Measurements from ENCODE around the gene SIN3B. TPM values are rescaled to one million over a fixed set of nuclear protein-coding genes. Genes with fewer than 3 reads are reported as not detected.

SIN3B gene
- total and polyA plus RNA-seq, 9 donors = 35.3 to 92.0 (median 56.9) TPM

DNA sequence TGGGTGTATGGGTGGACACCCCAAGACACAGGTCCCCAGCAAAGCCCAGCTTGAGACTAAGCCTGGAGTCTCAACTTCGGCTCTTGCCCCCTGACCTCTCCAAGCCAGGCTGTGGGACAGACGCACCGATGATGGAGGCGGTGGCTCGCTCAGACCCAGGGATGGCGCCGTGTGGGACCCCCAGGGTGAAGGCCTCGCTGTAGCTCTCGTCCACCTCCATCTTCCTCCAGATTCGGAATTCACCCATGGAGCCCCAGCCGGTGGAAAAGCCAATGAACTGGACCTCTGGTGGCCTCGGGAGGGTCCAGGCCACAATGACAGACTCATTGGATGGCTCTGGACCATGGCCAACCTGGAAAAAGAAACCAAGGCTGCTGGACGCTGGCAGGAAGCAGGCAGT is 98.7 kb downstream of the SIN3B start:
- Histone ChIP-seq H3K4me1 (ENCODE audit: insufficient read depth) (no peaks in the 10 kb centered on the region), H3K9me3 (no peaks in the 10 kb centered on the region), H3K36me3 (no peaks in the 10 kb centered on the region), H3K27me3 (no peaks in the 10 kb centered on the region), H3K27ac (no peak overlapping the region), H3K4me3 (no peak overlapping the region)
- TF ChIP-seq POLR2A (IDR thresholded peaks at IDR 0.05) (no peak), EP300 (IDR thresholded peaks at IDR 0.05) (no peak)
- TF ChIP-seq, protein P1, sequence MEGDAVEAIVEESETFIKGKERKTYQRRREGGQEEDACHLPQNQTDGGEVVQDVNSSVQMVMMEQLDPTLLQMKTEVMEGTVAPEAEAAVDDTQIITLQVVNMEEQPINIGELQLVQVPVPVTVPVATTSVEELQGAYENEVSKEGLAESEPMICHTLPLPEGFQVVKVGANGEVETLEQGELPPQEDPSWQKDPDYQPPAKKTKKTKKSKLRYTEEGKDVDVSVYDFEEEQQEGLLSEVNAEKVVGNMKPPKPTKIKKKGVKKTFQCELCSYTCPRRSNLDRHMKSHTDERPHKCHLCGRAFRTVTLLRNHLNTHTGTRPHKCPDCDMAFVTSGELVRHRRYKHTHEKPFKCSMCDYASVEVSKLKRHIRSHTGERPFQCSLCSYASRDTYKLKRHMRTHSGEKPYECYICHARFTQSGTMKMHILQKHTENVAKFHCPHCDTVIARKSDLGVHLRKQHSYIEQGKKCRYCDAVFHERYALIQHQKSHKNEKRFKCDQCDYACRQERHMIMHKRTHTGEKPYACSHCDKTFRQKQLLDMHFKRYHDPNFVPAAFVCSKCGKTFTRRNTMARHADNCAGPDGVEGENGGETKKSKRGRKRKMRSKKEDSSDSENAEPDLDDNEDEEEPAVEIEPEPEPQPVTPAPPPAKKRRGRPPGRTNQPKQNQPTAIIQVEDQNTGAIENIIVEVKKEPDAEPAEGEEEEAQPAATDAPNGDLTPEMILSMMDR (IDR thresholded peaks at IDR 0.05) = no peak
- intact Hi-C loops (cut with DNase I) = no loop called here
- WGBS, 3 donors = 93 to 96% (median 94%) methylated on average over 13 of the region's 13 CpGs
- DNase-seq = no peak

DNA sequence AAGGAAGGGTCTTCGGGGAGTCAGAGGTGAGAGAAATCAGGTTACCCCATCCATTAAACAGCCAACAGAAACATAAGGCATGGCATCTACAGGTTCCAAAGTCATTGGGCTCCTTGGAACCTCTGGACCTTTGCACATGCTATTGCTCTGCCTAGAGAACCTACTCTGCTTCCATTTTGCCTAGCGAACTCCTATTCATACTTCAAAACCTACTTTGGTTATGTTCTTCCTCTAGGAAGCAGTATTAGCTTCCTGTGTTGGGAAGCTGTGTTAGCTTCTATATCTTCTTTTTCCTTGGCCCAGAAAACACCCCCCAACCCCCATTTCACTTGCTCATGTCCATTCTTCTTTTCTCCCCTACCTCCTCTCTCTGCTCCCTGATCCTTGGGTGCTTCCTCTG is 99.2 kb downstream of the SIN3B start:
- 94 to 97% (median 96%) methylated on average over 2 of the region's 2 CpGs for WGBS, 3 donors
- H3K27me3 ChIP-seq = no peaks in the 10 kb centered on the region
- no peaks in the 10 kb centered on the region for H3K36me3 ChIP-seq
- no peak overlapping the region for H3K4me3 ChIP-seq
- TF ChIP-seq, protein P1 (IDR thresholded peaks at IDR 0.05) = no peak
- TF ChIP-seq POLR2A (IDR thresholded peaks at IDR 0.05) (no peak), EP300 (IDR thresholded peaks at IDR 0.05) (no peak)
- intact Hi-C loops (cut with DNase I) = no loop called here
- no peak overlapping the region for H3K27ac ChIP-seq
- no peak for DNase-seq
- H3K9me3 ChIP-seq = no peaks in the 10 kb centered on the region
- no peaks in the 10 kb centered on the region for H3K4me1 ChIP-seq (ENCODE audit: insufficient read depth)

DNA sequence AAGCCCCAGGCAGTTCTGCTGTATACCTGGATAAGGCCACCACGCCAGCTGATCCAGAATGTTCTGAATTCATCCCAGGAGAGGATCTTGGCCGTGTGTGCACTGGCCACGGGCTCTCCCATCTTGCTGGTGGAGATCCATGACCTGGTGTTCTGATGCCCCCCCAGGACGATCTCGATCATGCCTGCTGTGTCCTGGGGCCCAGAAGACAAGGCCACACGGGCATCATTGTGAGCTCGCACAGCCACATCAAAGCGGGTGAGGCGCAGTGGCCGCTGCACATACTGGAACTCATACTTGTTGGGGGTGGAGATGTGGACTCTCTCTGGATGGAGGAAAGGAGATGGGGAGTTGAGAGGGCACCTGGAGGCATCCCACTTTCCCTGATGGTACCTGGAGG is 99.7 kb downstream of the SIN3B start:
- no peaks in the 10 kb centered on the region for H3K9me3 ChIP-seq

More for the DNA sequence above, 99.7 kb downstream of the SIN3B start:
- H3K4me3 ChIP-seq = no peak overlapping the region
- DNase-seq = no peak
- 93 to 94% (median 94%) methylated on average over 10 of the region's 10 CpGs for WGBS, 3 donors
- intact Hi-C loops (cut with DNase I) = no loop called here
- H3K4me1 ChIP-seq (ENCODE audit: insufficient read depth) = no peaks in the 10 kb centered on the region
- no peaks in the 10 kb centered on the region for H3K36me3 ChIP-seq
- H3K27ac ChIP-seq = no peak overlapping the region
- TF ChIP-seq, protein P1 (IDR thresholded peaks at IDR 0.05) = no peak
- TF ChIP-seq POLR2A (IDR thresholded peaks at IDR 0.05) = no peak
- no peak for TF ChIP-seq EP300 (IDR thresholded peaks at IDR 0.05)
- no peaks in the 10 kb centered on the region for H3K27me3 ChIP-seq

Small RNA genes within 50 kb of the gene (small RNA-seq; reads per million reads assigned to genes)
- not detected for gene AC008737.3
- gene RN7SL823P = not detected
- not detected for gene RN7SL835P

Other genes starting within 250 kb of the SIN3B start
- 10 to 100 TPM; 10.3 to 13.2 (median 11.6) TPM for gene MED26, start 201.2 kb upstream of the SIN3B start, total RNA-seq
- gene MED26, start 201.2 kb upstream of the SIN3B start, polyA plus RNA-seq = 1 to 10 TPM; 3.0 to 7.3 TPM
- gene SMIM7, start 169.3 kb upstream of the SIN3B start, total RNA-seq = 100 to 1,000 TPM in 1 of 7 donors, 10 to 100 TPM in 6; 59.1 to 109 (median 71.8) TPM
- gene SMIM7, start 169.3 kb upstream of the SIN3B start, polyA plus RNA-seq = 100 to 1,000 TPM in 1 of 2 donors, 10 to 100 TPM in 1; 87.5 to 123 TPM
- gene TMEM38A, start 168.3 kb upstream of the SIN3B start, total RNA-seq = 1 to 10 TPM in 6 of 7 donors, under 1 TPM in 1; 0.83 to 7.5 (median 3.9) TPM
- gene TMEM38A, start 168.3 kb upstream of the SIN3B start, polyA plus RNA-seq = 1 to 10 TPM; 2.2 to 3.1 TPM
- 1 to 10 TPM in 2 of 7 donors, under 1 TPM in 3, not detected in 2; 0.60 to 5.2 (median 0.94) TPM for gene NWD1, start 109.6 kb upstream of the SIN3B start, total RNA-seq
- gene NWD1, start 109.6 kb upstream of the SIN3B start, polyA plus RNA-seq = under 1 TPM; 0.03 to 0.04 TPM
- 1 to 10 TPM in 3 of 7 donors, under 1 TPM in 4; 0.08 to 5.4 (median 0.92) TPM for gene F2RL3, start 59.6 kb downstream of the SIN3B start, total RNA-seq
- 1 to 10 TPM in 1 of 2 donors, under 1 TPM in 1; 0.40 to 2.2 TPM for gene F2RL3, start 59.6 kb downstream of the SIN3B start, polyA plus RNA-seq
- 10 to 100 TPM in 1 of 7 donors, 1 to 10 TPM in 6; 5.1 to 13.0 (median 7.9) TPM for gene CPAMD8, start 197.4 kb downstream of the SIN3B start, total RNA-seq
- 10 to 100 TPM in 1 of 2 donors, 1 to 10 TPM in 1; 2.4 to 11.4 TPM for gene CPAMD8, start 197.4 kb downstream of the SIN3B start, polyA plus RNA-seq
- gene HAUS8, start 246.1 kb downstream of the SIN3B start, total RNA-seq = 1 to 10 TPM; 4.3 to 7.0 (median 5.5) TPM
- gene HAUS8, start 246.1 kb downstream of the SIN3B start, polyA plus RNA-seq = 1 to 10 TPM; 4.1 to 7.2 TPM
- gene MYO9B, start 246.4 kb downstream of the SIN3B start, total RNA-seq = 10 to 100 TPM; 17.9 to 56.3 (median 38.4) TPM
- gene MYO9B, start 246.4 kb downstream of the SIN3B start, polyA plus RNA-seq = 10 to 100 TPM; 25.1 to 34.1 TPM

Data from ovary (tissue), 9 donors.